ENCODE results near the gene ART3. TPM values are rescaled to one million over a fixed set of nuclear protein-coding genes. Genes with fewer than 3 reads are reported as not detected.

Gene ART3
- total RNA-seq, 1 experiment from 2014 or later: not detected

- DNase-seq (no peak), ATAC-seq (no peak)
- H3K9me2 ChIP-seq (replicated peaks; ENCODE audit: low read length): no peaks in the 10 kb centered on the region
- H3K36me3 ChIP-seq (ENCODE audit: low read depth, low read length): peaks cover 49% of the 10 kb centered on the region
- H3K27ac ChIP-seq (ENCODE audit: low read length): no peak overlapping the region
- intact Hi-C loops (cut with micrococcal nuclease): no loop called here
- H3F3A ChIP-seq (ENCODE audit: low read length, unreplicated experiment): no peaks in the 10 kb centered on the region
- no peaks in the 10 kb centered on the region for H3K79me2 ChIP-seq (ENCODE audit: low read length)
- TF ChIP-seq EZH2 (IDR thresholded peaks at IDR 0.05; ENCODE audit: low read length, unreplicated experiment) (no peak), CTCF (conservative IDR thresholded peaks at IDR 0.05; ENCODE audit: low read depth, low read length) (no peak), EZH2phosphoT487 (IDR thresholded peaks at IDR 0.05; ENCODE audit: borderline replicate concordance, low read length) (no peak)
- no peaks in the 10 kb centered on the region for H4K20me1 ChIP-seq (ENCODE audit: low read length)
- no peak overlapping the region for H3K4me3 ChIP-seq (ENCODE audit: low read length)
- no peaks in the 10 kb centered on the region for H3K4me1 ChIP-seq (ENCODE audit: insufficient read depth, low read length)
- no peak overlapping the region for H3K9ac ChIP-seq (ENCODE audit: low read length)
- CTCF ChIA-PET: no interaction called here
- H3K4me2 ChIP-seq (ENCODE audit: low read length): no peak overlapping the region
- BruUV-seq (replicated peaks): no TSS peak
- H3K9me3 ChIP-seq (ENCODE audit: low read length): no peaks in the 10 kb centered on the region
- no peaks in the 10 kb centered on the region for H3K27me3 ChIP-seq (ENCODE audit: low read length)
- POLR2A ChIA-PET (ENCODE audit: unreplicated experiment): no interaction called here
- H2AFZ ChIP-seq (ENCODE audit: low read length): no peak overlapping the region
Measured at GRCh38 chr4:76116821-76117220, 42.3 kb downstream of the ART3 start.

DNA sequence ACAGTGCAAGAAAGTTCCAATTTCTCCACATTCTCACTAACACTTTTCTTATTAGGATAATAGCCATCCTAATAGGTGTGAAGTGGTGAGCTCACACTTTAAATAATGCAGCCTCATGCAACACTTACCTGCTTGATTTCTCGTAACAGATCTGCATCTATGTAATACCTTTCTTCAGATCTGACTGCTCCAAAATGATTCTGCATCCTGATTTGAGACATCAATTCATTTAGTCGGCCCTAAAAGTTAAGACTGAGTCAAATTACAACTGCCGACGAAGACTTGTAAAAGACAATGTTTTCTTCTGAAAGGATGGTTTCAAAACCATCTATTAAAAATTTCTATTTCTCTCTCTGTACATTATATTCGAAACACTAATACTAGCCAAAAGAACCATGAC, 43.0 kb downstream of the ART3 start:
- Histone ChIP-seq H3K36me3 (ENCODE audit: low read depth, low read length) (peaks cover 56% of the 10 kb centered on the region), H3K9me3 (ENCODE audit: low read length) (no peaks in the 10 kb centered on the region), H3K27me3 (ENCODE audit: low read length) (no peaks in the 10 kb centered on the region), H3K4me2 (ENCODE audit: low read length) (no peak overlapping the region), H3F3A (ENCODE audit: low read length, unreplicated experiment) (no peaks in the 10 kb centered on the region), H3K27ac (ENCODE audit: low read length) (no peak overlapping the region), H2AFZ (ENCODE audit: low read length) (no peak overlapping the region), H3K9ac (ENCODE audit: low read length) (no peak overlapping the region), H3K4me1 (ENCODE audit: insufficient read depth, low read length) (no peaks in the 10 kb centered on the region), H3K4me3 (ENCODE audit: low read length) (no peak overlapping the region), H3K79me2 (ENCODE audit: low read length) (no peaks in the 10 kb centered on the region), H3K9me2 (replicated peaks; ENCODE audit: low read length) (no peaks in the 10 kb centered on the region), H4K20me1 (ENCODE audit: low read length) (no peaks in the 10 kb centered on the region)
- no TSS peak for BruUV-seq (replicated peaks)
- ATAC-seq: no peak
- intact Hi-C loops (cut with micrococcal nuclease): no loop called here
- ChIA-PET POLR2A (ENCODE audit: unreplicated experiment) (no interaction called here), CTCF (no interaction called here)
- no peak for DNase-seq
- no peak for TF ChIP-seq EZH2 (IDR thresholded peaks at IDR 0.05; ENCODE audit: low read length, unreplicated experiment)
- no peak for TF ChIP-seq EZH2phosphoT487 (IDR thresholded peaks at IDR 0.05; ENCODE audit: borderline replicate concordance, low read length)
- no peak for TF ChIP-seq CTCF (conservative IDR thresholded peaks at IDR 0.05; ENCODE audit: low read depth, low read length)

DNA sequence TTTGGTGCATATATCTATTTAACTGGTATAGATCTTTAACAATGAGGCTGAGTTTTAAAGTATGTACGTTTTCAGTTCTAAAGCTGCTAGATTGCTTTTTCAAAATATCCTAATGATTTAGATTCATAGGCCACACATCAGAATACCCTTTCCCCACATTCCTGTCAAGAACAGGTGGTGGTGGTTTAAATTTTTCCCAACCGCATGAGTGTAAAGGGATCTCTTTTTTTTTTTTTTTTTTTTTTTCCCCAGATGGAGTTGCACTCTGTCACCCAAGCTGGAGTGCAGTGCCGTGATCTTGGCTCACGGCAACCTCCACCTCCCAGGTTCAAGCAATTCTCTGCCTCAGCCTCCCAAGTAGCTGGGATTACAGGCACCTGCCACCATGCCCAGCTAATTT, 45.7 kb downstream of the ART3 start:
- Histone ChIP-seq H3K4me1 (ENCODE audit: insufficient read depth, low read length) (no peaks in the 10 kb centered on the region), H3K27ac (ENCODE audit: low read length) (no peak overlapping the region), H3F3A (ENCODE audit: low read length, unreplicated experiment) (no peaks in the 10 kb centered on the region), H2AFZ (ENCODE audit: low read length) (no peak overlapping the region), H3K4me2 (ENCODE audit: low read length) (no peak overlapping the region), H3K9me2 (replicated peaks; ENCODE audit: low read length) (no peaks in the 10 kb centered on the region), H3K79me2 (ENCODE audit: low read length) (no peaks in the 10 kb centered on the region), H3K27me3 (ENCODE audit: low read length) (no peaks in the 10 kb centered on the region), H3K36me3 (ENCODE audit: low read depth, low read length) (peaks cover 57% of the 10 kb centered on the region), H3K4me3 (ENCODE audit: low read length) (no peak overlapping the region), H3K9ac (ENCODE audit: low read length) (no peak overlapping the region), H4K20me1 (ENCODE audit: low read length) (no peaks in the 10 kb centered on the region), H3K9me3 (ENCODE audit: low read length) (no peaks in the 10 kb centered on the region)
- BruUV-seq (replicated peaks): no TSS peak
- intact Hi-C loops (cut with micrococcal nuclease): no loop called here
- POLR2A ChIA-PET (ENCODE audit: unreplicated experiment): no interaction called here
- DNase-seq: no peak
- CTCF ChIA-PET: no interaction called here
- ATAC-seq: no peak
- TF ChIP-seq CTCF (conservative IDR thresholded peaks at IDR 0.05; ENCODE audit: low read depth, low read length) (no peak), EZH2phosphoT487 (IDR thresholded peaks at IDR 0.05; ENCODE audit: borderline replicate concordance, low read length) (no peak), EZH2 (IDR thresholded peaks at IDR 0.05; ENCODE audit: low read length, unreplicated experiment) (no peak)
